ENCODE data around the gene TNFRSF14. TPM values are rescaled to one million over a fixed set of nuclear protein-coding genes. Genes with fewer than 3 reads are reported as not detected.
A peak's percentile ranks its signal among the peaks of the same experiment; 100 is the strongest.

TNFRSF14 gene
- total RNA-seq, 2 donors from 2014 or later: 111 to 145 TPM

- TF ChIP-seq CTCF (IDR thresholded peaks at IDR 0.05): no peak
- H3K4me3 ChIP-seq: peak overlapping the region; percentile 88
- H3K9ac ChIP-seq (ENCODE audit: low read depth in 2 of 2, low read length in 2 of 2): peak overlapping the region; percentile 86
- no peaks in the 10 kb centered on the region for H3K27me3 ChIP-seq
- intact Hi-C loops (cut with DNase I): no loop called here
- no peak overlapping the region for H3K27ac ChIP-seq
- DNase-seq: no peak
- no peaks in the 10 kb centered on the region for H3K36me3 ChIP-seq
- H3K9me3 ChIP-seq: no peaks in the 10 kb centered on the region
- peaks cover 12% of the 10 kb centered on the region for H3K4me1 ChIP-seq
Observed at GRCh38 chr1:2587860-2588571, 31.8 kb downstream of the TNFRSF14 start.

GRCh38 chr1:2588661-2589430, 32.7 kb downstream of the TNFRSF14 start:
- no peak overlapping the region for H3K4me3 ChIP-seq
- intact Hi-C loops (cut with DNase I): no loop called here
- DNase-seq: no peak
- no peaks in the 10 kb centered on the region for H3K36me3 ChIP-seq
- TF ChIP-seq CTCF (IDR thresholded peaks at IDR 0.05): no peak
- H3K9me3 ChIP-seq: no peaks in the 10 kb centered on the region
- peaks cover 12% of the 10 kb centered on the region for H3K4me1 ChIP-seq
- peak overlapping the region in 1 of 2 donors; percentile 24 for H3K9ac ChIP-seq (ENCODE audit: low read depth in 2 of 2, low read length in 2 of 2)
- H3K27me3 ChIP-seq: no peaks in the 10 kb centered on the region
- H3K27ac ChIP-seq: no peak overlapping the region

GRCh38 chr1:2589431-2590232, 33.5 kb downstream of the TNFRSF14 start:
- H3K9ac ChIP-seq (ENCODE audit: low read depth in 2 of 2, low read length in 2 of 2): no peak overlapping the region
- no peaks in the 10 kb centered on the region for H3K9me3 ChIP-seq
- H3K4me1 ChIP-seq: peaks cover 12% of the 10 kb centered on the region
- no peak overlapping the region for H3K4me3 ChIP-seq
- DNase-seq: no peak
- H3K36me3 ChIP-seq: no peaks in the 10 kb centered on the region
- no peak for TF ChIP-seq CTCF (IDR thresholded peaks at IDR 0.05)
- no peak overlapping the region for H3K27ac ChIP-seq
- intact Hi-C loops (cut with DNase I): loop anchor here (10.0 kb wide), 1 partner anchor 55 kb away; no protein-coding TSS in a partner anchor
- no peaks in the 10 kb centered on the region for H3K27me3 ChIP-seq

- H3K9me3 ChIP-seq: no peaks in the 10 kb centered on the region
- H3K36me3 ChIP-seq: no peaks in the 10 kb centered on the region
- no peak for DNase-seq
- no peak overlapping the region for H3K4me3 ChIP-seq
- no peak overlapping the region for H3K9ac ChIP-seq (ENCODE audit: low read depth in 2 of 2, low read length in 2 of 2)
- H3K27me3 ChIP-seq: no peaks in the 10 kb centered on the region
- H3K4me1 ChIP-seq: peaks cover 6% of the 10 kb centered on the region
- no peak overlapping the region for H3K27ac ChIP-seq
- no peak for TF ChIP-seq CTCF (IDR thresholded peaks at IDR 0.05)
- intact Hi-C loops (cut with DNase I): loop anchor here (10.0 kb wide), 1 partner anchor 54 kb away; no protein-coding TSS in a partner anchor
Observed at GRCh38 chr1:2590233-2591141, 34.3 kb downstream of the TNFRSF14 start.

Measured in colonic mucosa (tissue), 4 donors.